SK-N-SH (cell line): ENCODE measurements around the gene PRICKLE3. TPM values are rescaled to one million over a fixed set of nuclear protein-coding genes. Genes with fewer than 3 reads are reported as not detected.

Source experiments
- CTCF ChIA-PET: fragments of 300-600, 350-600 bp; formaldehyde crosslinking; extraction: SDS; loops from one replicate; lab custom pipeline; 2021; lab: Yijun Ruan, JAX
- POLR2A ChIA-PET: fragments of 350-600 bp; sonication (Branson Sonifier 250); formaldehyde crosslinking; extraction: SDS; loops from one replicate; lab custom pipeline; 2020; ENCODE audit warnings: antibody characterized with exemption, inconsistent platforms; lab: Yijun Ruan, JAX
- DNase-seq: peaks from one replicate; pipeline ENCODE4 v3.0.0; 2012
- H2AFZ ChIP-seq: fragments of 200-600 bp; sonication (generic); 2 replicates; pipeline ENCODE4 v1.8.1; 2016; ENCODE audit warnings: antibody characterized with exemption, mild to moderate bottlenecking, low read depth
- H3F3A ChIP-seq: fragments of 200-600 bp; sonication (generic); replicated peaks from 2 replicates; pipeline ENCODE3; 2016; ENCODE audit warnings: antibody characterized with exemption, mild to moderate bottlenecking; ENCODE audit not compliant: insufficient read depth
- H3K27ac ChIP-seq, 2 experiments: fragments of 200-500 bp in 1 of 2; fragments of 200-600 bp in 1 of 2; sonication (Bioruptor generic) in 1 of 2; sonication (generic), shearing (Covaris generic) in 1 of 2; 2 replicates each; pipeline versions ENCODE4 v1.5.1 to v1.6.1; 2014 to 2016; ENCODE audit warnings: low read depth in 2 of 2, inconsistent platforms in 1 of 2, low read length in 1 of 2, mild to moderate bottlenecking in 1 of 2, mixed read lengths in 1 of 2
- H3K27me3 ChIP-seq: fragments of 200-600 bp; sonication (generic), shearing (Covaris generic); 2 replicates; pipeline ENCODE4 v1.6.1; 2016; ENCODE audit warnings: mixed run types; ENCODE audit not compliant: insufficient read depth
- H3K36me3 ChIP-seq, 2 experiments: fragments of 200-500 bp in 1 of 2; fragments of 200-600 bp in 1 of 2; sonication (Bioruptor generic) in 1 of 2; sonication (generic) in 1 of 2; replicated peaks in 1 of 2; 2 replicates each; pipeline versions ENCODE3 to v1.5.1; 2014 to 2016; ENCODE audit warnings: low read length in 1 of 2, mild to moderate bottlenecking in 1 of 2; ENCODE audit not compliant: insufficient read depth in 2 of 2, control insufficient read depth in 1 of 2
- H3K4me1 ChIP-seq, 2 experiments: fragments of 200-500 bp in 1 of 2; fragments of 200-600 bp in 1 of 2; sonication (Bioruptor generic) in 1 of 2; sonication (generic), shearing (Covaris generic) in 1 of 2; 2 replicates each; pipeline versions ENCODE4 v1.5.1 to v1.6.1; 2014 to 2016; ENCODE audit warnings: low read depth in 1 of 2, low read length in 1 of 2, mixed run types in 1 of 2; ENCODE audit not compliant: insufficient read depth in 2 of 2, control insufficient read depth in 1 of 2
- H3K4me2 ChIP-seq: fragments of 200-600 bp; sonication (generic), shearing (Covaris generic); 2 replicates; pipeline ENCODE4 v1.6.1; 2017; ENCODE audit warnings: mixed run types
- H3K4me3 ChIP-seq, 2 experiments: fragments of 200-500 bp in 1 of 2; fragments of 200-600 bp in 1 of 2; sonication (Bioruptor generic) in 1 of 2; sonication (generic), shearing (Covaris generic) in 1 of 2; 2 replicates each; pipeline versions ENCODE4 v1.5.1 to v1.8.1; 2014 to 2016; ENCODE audit warnings: low read depth in 2 of 2, inconsistent platforms in 1 of 2, low read length in 1 of 2, mild to moderate bottlenecking in 1 of 2, mixed read lengths in 1 of 2, moderate library complexity in 1 of 2
- H3K79me2 ChIP-seq: fragments of 200-600 bp; sonication (generic); 2 replicates; pipeline ENCODE4 v1.8.1; 2017; ENCODE audit warnings: mild to moderate bottlenecking; ENCODE audit not compliant: insufficient read depth
- H3K9ac ChIP-seq: fragments of 200-600 bp; sonication (generic); 2 replicates; pipeline ENCODE4 v1.6.1; 2017; ENCODE audit warnings: mixed run types
- H3K9me2 ChIP-seq: fragments of 200-600 bp; sonication (generic); 2 replicates; pipeline ENCODE4 v1.6.1; 2017; ENCODE audit warnings: mixed run types
- H3K9me3 ChIP-seq: fragments of 200-600 bp; sonication (generic); 2 replicates; pipeline ENCODE4 v1.6.1; 2017; ENCODE audit warnings: mixed run types, mild to moderate bottlenecking, moderate library complexity
- H4K20me1 ChIP-seq: fragments of 200-600 bp; sonication (generic); 2 replicates; pipeline ENCODE4 v1.6.1; 2017; ENCODE audit warnings: mild to moderate bottlenecking, mixed run types; ENCODE audit not compliant: insufficient read depth
- ELF1 ChIP-seq: IDR thresholded peaks from 2 replicates; pipeline ENCODE4 v1.4.0; 2012
- EP300 ChIP-seq, 2 experiments: IDR thresholded peaks; 2 replicates each; pipeline versions ENCODE4 v1.4.0 to v1.6.1; 2012; ENCODE audit warnings: borderline replicate concordance in 1 of 2, low read depth in 1 of 2, low read length in 1 of 2
- GATA2 ChIP-seq: sonication (generic); formaldehyde crosslinking; IDR thresholded peaks from 2 replicates; pipeline ENCODE4 v1.5.0; 2020; ENCODE audit warnings: mild to moderate bottlenecking, missing genetic modification reagents
- JUND ChIP-seq: IDR thresholded peaks from 2 replicates; pipeline ENCODE4 v1.4.0; 2012
- MEF2A ChIP-seq: IDR thresholded peaks from 2 replicates; pipeline ENCODE4 v1.4.0; 2012; ENCODE audit warnings: low read depth, borderline replicate concordance
- MXI1 ChIP-seq: IDR thresholded peaks from 2 replicates; pipeline ENCODE4 v1.6.1; 2012; ENCODE audit warnings: mild to moderate bottlenecking, low read depth, low read length, improper control_type of control experiment
- NRF1 ChIP-seq: IDR thresholded peaks from 2 replicates; pipeline ENCODE4 v1.6.1; 2012; ENCODE audit warnings: low read depth, mild to moderate bottlenecking, low read length
- POLR2AphosphoS5 ChIP-seq: IDR thresholded peaks from 2 replicates; pipeline ENCODE4 v1.6.1; 2012; ENCODE audit warnings: low read depth, low read length
- RAD21 ChIP-seq: IDR thresholded peaks from 2 replicates; pipeline ENCODE4 v1.6.1; 2012; ENCODE audit warnings: mild to moderate bottlenecking, low read length
- RFX5 ChIP-seq: IDR thresholded peaks from 2 replicates; pipeline ENCODE4 v1.6.1; 2012; ENCODE audit warnings: mild to moderate bottlenecking, improper control_type of control experiment, low read length
- SMC3 ChIP-seq: IDR thresholded peaks from 2 replicates; pipeline ENCODE4 v1.6.1; 2012; ENCODE audit warnings: low read depth, low read length, improper control_type of control experiment
- TEAD4 ChIP-seq: IDR thresholded peaks from 2 replicates; pipeline ENCODE4 v1.4.0; 2012; ENCODE audit warnings: mild to moderate bottlenecking, borderline replicate concordance; ENCODE audit not compliant: insufficient read depth
- WGBS: methylation state at CpG from one replicate; pipeline ENCODE4 v1.1.6; 2017; ENCODE audit warnings: low lambda C conversion rate; 5-methylcytosine and 5-hydroxymethylcytosine counted together
- polyA plus RNA-seq, 3 experiments: library from polyadenylated mRNA; depleted of rRNA; stranded (reverse); fragments of >200 nt; gene quantifications; 2 replicates each; pipeline ENCODE4 v1.2.3, GENCODE V29; 2012
- TF ChIP-seq, protein P1 (sequence below): IDR thresholded peaks from 2 replicates; pipeline ENCODE4 v1.4.0; 2012; ENCODE audit warnings: low read depth, borderline replicate concordance
- TF ChIP-seq, protein P2 (sequence below): IDR thresholded peaks from 2 replicates; pipeline ENCODE4 v1.6.1; 2012; ENCODE audit warnings: mild to moderate bottlenecking, low read depth, low read length, moderate library complexity
- TF ChIP-seq, protein P3 (sequence below): fragments of 150-350 bp; IDR thresholded peaks from 2 replicates; pipeline ENCODE4 v1.6.1; 2017; ENCODE audit warnings: antibody characterized with exemption, low read length, low read depth, borderline replicate concordance
- TF ChIP-seq, protein P4 (sequence below): IDR thresholded peaks from 2 replicates; pipeline ENCODE4 v1.4.0; 2012; ENCODE audit warnings: low read depth, borderline replicate concordance
- TF ChIP-seq, protein P5 (sequence below): IDR thresholded peaks from 2 replicates; pipeline ENCODE4; 2012

Gene PRICKLE3
- polyA plus RNA-seq, 1 of the 3 experiments (the other 2 are of a cell fraction): 0.07 TPM

DNA sequence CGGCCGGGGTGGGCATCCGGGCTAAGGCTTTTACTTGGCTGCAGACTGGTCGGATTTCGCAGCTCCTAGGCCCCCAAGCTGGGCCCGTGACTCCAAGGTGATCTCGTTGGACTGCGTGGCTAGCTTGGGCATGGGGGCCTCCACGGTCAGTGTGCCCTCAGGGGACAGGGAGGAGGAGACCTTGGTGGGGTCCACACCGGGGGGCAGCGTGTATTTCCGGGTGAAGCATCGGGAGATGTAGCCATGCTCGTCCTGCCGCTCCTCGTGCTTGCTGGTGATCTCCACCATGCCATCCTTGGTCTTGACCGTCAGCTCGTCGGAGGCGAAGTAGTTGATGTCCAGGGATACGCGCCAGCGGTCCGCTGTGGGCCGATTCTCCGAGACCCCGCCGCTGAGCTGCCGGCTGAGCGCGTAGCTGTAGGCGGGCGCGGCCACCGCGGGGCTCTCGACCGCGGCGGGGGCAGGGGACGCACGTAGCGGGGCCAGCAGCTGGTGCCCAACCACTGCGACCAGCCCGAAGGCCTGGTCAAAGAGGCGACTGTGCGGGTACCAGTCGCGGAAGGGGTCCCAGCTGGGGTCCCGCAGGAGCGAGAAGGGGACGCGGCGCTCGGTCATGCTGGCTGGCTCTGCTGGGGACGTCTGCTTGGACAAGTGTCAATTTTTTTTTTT, 47.8 kb upstream of the PRICKLE3 start (continued):
- TF ChIP-seq, protein P1, sequence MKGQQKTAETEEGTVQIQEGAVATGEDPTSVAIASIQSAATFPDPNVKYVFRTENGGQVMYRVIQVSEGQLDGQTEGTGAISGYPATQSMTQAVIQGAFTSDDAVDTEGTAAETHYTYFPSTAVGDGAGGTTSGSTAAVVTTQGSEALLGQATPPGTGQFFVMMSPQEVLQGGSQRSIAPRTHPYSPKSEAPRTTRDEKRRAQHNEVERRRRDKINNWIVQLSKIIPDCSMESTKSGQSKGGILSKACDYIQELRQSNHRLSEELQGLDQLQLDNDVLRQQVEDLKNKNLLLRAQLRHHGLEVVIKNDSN: no peak
- TF ChIP-seq MEF2A (no peak), EP300 (IDR thresholded peaks at IDR 0.05; ENCODE audit: borderline replicate concordance in 1 of 2, low read depth in 1 of 2, low read length in 1 of 2) (no peak), NRF1 (no peak)

DNA sequence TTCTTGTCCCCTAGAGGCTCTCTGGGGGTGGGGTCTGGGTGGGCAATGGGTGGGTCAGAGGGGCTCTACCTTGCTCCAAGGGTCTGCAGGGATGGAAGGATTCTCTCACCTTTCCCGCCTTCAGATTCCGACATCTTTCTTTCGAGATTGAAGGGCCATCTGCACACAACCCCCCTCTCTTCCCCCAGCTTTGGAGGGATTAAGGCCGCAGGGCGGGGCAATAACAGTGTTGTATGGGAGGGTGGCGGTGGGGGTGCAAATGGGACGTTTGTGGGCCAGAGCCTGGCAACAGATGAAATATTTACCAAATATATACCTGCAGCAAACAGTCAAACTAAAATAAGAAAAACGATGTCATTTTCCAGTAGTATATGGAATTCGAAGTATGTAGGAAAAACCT, 47.0 kb upstream of the PRICKLE3 start, which contains the start of gene CACNA1F:
Gene CACNA1F (minus strand): TSS at position 165 of the 400 bp plus-strand sequence. CDS start 31 bp downstream, at position 134.
- no peaks in the 10 kb centered on the region for H3K9me3 ChIP-seq
- ChIA-PET CTCF (no interaction called here), POLR2A (no interaction called here)
- no peaks in the 10 kb centered on the region for H4K20me1 ChIP-seq
- no peaks in the 10 kb centered on the region for H3K36me3 ChIP-seq
- no peaks in the 10 kb centered on the region for H3K4me1 ChIP-seq
- H3K4me3 ChIP-seq: no peak within 1 kb of the TSS
- H3K79me2 ChIP-seq: no peaks in the 10 kb centered on the region
- no peaks in the 10 kb centered on the region for H3F3A ChIP-seq
- no peak within 1 kb of the TSS for H3K27ac ChIP-seq
- H2AFZ ChIP-seq: no peak within 1 kb of the TSS
- no peak for DNase-seq
- TF ChIP-seq SMC3: no peak
- TF ChIP-seq MXI1: no peak
- TF ChIP-seq JUND: no peak
- TF ChIP-seq TEAD4: no peak
- no peak for TF ChIP-seq RAD21
- TF ChIP-seq, protein P2, sequence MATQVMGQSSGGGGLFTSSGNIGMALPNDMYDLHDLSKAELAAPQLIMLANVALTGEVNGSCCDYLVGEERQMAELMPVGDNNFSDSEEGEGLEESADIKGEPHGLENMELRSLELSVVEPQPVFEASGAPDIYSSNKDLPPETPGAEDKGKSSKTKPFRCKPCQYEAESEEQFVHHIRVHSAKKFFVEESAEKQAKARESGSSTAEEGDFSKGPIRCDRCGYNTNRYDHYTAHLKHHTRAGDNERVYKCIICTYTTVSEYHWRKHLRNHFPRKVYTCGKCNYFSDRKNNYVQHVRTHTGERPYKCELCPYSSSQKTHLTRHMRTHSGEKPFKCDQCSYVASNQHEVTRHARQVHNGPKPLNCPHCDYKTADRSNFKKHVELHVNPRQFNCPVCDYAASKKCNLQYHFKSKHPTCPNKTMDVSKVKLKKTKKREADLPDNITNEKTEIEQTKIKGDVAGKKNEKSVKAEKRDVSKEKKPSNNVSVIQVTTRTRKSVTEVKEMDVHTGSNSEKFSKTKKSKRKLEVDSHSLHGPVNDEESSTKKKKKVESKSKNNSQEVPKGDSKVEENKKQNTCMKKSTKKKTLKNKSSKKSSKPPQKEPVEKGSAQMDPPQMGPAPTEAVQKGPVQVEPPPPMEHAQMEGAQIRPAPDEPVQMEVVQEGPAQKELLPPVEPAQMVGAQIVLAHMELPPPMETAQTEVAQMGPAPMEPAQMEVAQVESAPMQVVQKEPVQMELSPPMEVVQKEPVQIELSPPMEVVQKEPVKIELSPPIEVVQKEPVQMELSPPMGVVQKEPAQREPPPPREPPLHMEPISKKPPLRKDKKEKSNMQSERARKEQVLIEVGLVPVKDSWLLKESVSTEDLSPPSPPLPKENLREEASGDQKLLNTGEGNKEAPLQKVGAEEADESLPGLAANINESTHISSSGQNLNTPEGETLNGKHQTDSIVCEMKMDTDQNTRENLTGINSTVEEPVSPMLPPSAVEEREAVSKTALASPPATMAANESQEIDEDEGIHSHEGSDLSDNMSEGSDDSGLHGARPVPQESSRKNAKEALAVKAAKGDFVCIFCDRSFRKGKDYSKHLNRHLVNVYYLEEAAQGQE: no peak
- TF ChIP-seq ELF1: no peak
- no peak for TF ChIP-seq POLR2AphosphoS5
- TF ChIP-seq RFX5: no peak
- no peak for TF ChIP-seq GATA2 (CRISPR knock-in tag)
- TF ChIP-seq, protein P3, sequence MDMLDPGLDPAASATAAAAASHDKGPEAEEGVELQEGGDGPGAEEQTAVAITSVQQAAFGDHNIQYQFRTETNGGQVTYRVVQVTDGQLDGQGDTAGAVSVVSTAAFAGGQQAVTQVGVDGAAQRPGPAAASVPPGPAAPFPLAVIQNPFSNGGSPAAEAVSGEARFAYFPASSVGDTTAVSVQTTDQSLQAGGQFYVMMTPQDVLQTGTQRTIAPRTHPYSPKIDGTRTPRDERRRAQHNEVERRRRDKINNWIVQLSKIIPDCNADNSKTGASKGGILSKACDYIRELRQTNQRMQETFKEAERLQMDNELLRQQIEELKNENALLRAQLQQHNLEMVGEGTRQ: no peak
- TF ChIP-seq, protein P4, sequence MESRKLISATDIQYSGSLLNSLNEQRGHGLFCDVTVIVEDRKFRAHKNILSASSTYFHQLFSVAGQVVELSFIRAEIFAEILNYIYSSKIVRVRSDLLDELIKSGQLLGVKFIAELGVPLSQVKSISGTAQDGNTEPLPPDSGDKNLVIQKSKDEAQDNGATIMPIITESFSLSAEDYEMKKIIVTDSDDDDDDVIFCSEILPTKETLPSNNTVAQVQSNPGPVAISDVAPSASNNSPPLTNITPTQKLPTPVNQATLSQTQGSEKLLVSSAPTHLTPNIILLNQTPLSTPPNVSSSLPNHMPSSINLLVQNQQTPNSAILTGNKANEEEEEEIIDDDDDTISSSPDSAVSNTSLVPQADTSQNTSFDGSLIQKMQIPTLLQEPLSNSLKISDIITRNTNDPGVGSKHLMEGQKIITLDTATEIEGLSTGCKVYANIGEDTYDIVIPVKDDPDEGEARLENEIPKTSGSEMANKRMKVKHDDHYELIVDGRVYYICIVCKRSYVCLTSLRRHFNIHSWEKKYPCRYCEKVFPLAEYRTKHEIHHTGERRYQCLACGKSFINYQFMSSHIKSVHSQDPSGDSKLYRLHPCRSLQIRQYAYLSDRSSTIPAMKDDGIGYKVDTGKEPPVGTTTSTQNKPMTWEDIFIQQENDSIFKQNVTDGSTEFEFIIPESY: no peak
- TF ChIP-seq, protein P5, sequence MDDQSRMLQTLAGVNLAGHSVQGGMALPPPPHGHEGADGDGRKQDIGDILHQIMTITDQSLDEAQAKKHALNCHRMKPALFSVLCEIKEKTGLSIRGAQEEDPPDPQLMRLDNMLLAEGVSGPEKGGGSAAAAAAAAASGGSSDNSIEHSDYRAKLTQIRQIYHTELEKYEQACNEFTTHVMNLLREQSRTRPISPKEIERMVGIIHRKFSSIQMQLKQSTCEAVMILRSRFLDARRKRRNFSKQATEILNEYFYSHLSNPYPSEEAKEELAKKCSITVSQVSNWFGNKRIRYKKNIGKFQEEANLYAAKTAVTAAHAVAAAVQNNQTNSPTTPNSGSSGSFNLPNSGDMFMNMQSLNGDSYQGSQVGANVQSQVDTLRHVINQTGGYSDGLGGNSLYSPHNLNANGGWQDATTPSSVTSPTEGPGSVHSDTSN: no peak
- no peak within 1 kb of the TSS for H3K4me2 ChIP-seq
- H3K27me3 ChIP-seq: no peaks in the 10 kb centered on the region; the same call in 1 of the 2 replicates
- no peak within 1 kb of the TSS for H3K9ac ChIP-seq
- no peaks in the 10 kb centered on the region for H3K9me2 ChIP-seq
- 40% methylated on average over 9 of the region's 9 CpGs for WGBS
